G401.6 (cell line): ENCODE results near the gene PTPRC.
A peak's percentile ranks its signal among the peaks of the same experiment; 100 is the strongest.

Experiments used
- FAIRE-seq: peaks from 2 replicates; lab custom pipeline; 2012; peaks lifted over from hg19 to GRCh38; lab: Jason Lieb, UNC

PTPRC gene

GRCh38 chr1:198701250-198701649 is 62.4 kb downstream of the PTPRC start:
- no peak for FAIRE-seq

GRCh38 chr1:198701766-198702539 is 63.1 kb downstream of the PTPRC start:
- FAIRE-seq, result no peak

GRCh38 chr1:198708761-198709525 is 70.1 kb downstream of the PTPRC start:
- no peak for FAIRE-seq

- FAIRE-seq, result no peak
These were observed 73.0 kb downstream of the PTPRC start for GRCh38 chr1:198711837-198712236.

GRCh38 chr1:198713081-198713480 is 74.2 kb downstream of the PTPRC start:
- FAIRE-seq, result no peak

GRCh38 chr1:198714271-198714670 is 75.4 kb downstream of the PTPRC start:
- no peak for FAIRE-seq

- no peak for FAIRE-seq
These were observed 77.2 kb downstream of the PTPRC start for GRCh38 chr1:198716051-198716450.

GRCh38 chr1:198717510-198717909 is 78.7 kb downstream of the PTPRC start:
- no peak for FAIRE-seq

GRCh38 chr1:198723127-198723526 is 84.3 kb downstream of the PTPRC start:
- no peak for FAIRE-seq

GRCh38 chr1:198725090-198725489 is 86.2 kb downstream of the PTPRC start:
- no peak for FAIRE-seq

GRCh38 chr1:198726455-198726854 is 87.6 kb downstream of the PTPRC start:
- FAIRE-seq, result no peak

GRCh38 chr1:198729195-198729863 is 90.5 kb downstream of the PTPRC start:
- no peak for FAIRE-seq

GRCh38 chr1:198730952-198731351 is 92.1 kb downstream of the PTPRC start:
- no peak for FAIRE-seq

- no peak for FAIRE-seq
These were observed 95.6 kb downstream of the PTPRC start for GRCh38 chr1:198734323-198735008.

- FAIRE-seq, result no peak
These were observed 102.9 kb downstream of the PTPRC start for GRCh38 chr1:198741744-198742143.

- FAIRE-seq, result no peak
These were observed 108.3 kb downstream of the PTPRC start for GRCh38 chr1:198747127-198747526.

- FAIRE-seq, result no peak
These were observed 110.4 kb downstream of the PTPRC start for GRCh38 chr1:198749279-198749678.

- peak; percentile 36 for FAIRE-seq
These were observed 111.2 kb downstream of the PTPRC start for GRCh38 chr1:198750081-198750480.

GRCh38 chr1:198751741-198752140 is 112.9 kb downstream of the PTPRC start:
- no peak for FAIRE-seq

- FAIRE-seq, result no peak
These were observed 115.8 kb downstream of the PTPRC start for GRCh38 chr1:198754670-198755069.

GRCh38 chr1:198755715-198756114 is 116.9 kb downstream of the PTPRC start:
- FAIRE-seq, result no peak

- peak; percentile 27 for FAIRE-seq
These were observed 117.6 kb downstream of the PTPRC start for GRCh38 chr1:198756470-198756869.
